HG03520 (cell line): ENCODE results near the gene SH3TC1.

Source experiments
- ATAC-seq: cut with Tn5 transposase; IDR thresholded peaks from one replicate; pipeline ENCODE4 v1.9.1; 2021; ENCODE audit warnings: mild to moderate bottlenecking, moderate library complexity; ENCODE audit not compliant: unreplicated experiment

The SH3TC1 gene

DNA sequence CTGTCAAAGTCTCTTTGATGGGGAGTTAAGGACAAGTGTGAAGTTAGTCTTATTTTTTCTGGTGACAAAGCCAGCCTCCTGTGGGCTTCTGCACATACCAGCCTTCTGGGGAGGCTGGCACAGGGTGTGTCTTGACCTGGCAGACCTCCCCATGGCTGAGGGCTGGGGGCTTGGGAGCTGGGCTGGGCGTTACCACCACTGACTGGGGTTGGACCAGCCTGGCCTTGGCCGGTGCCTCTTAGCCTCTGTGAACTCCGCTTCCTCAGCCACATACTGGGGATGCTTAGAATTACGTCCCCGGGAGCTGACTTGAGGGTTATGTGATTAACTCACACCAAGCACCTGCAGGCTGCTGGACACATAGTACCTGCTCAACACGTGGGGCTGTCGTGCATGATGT is 14.0 kb downstream of the SH3TC1 start:
- no peak for ATAC-seq

DNA sequence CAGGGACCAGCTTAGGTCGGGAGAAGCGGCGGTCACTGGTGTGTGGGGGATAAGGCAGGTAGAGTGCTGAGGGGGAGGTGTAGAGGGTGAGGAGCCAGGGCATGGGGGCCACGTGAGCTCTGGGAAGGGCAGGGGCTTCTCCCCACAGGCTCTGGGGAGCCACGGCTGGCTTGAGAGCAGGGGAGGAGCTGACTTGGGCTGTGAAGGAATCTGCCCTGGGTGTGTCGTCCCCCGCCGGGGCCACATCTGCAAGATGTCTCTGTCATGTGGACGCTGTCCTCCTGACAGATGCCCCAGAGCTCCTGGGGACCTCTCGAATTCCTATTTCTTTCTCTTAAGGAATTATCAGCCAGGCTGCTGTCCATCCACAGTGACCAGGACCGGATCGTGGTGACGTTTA is 15.0 kb downstream of the SH3TC1 start:
- no peak for ATAC-seq

DNA sequence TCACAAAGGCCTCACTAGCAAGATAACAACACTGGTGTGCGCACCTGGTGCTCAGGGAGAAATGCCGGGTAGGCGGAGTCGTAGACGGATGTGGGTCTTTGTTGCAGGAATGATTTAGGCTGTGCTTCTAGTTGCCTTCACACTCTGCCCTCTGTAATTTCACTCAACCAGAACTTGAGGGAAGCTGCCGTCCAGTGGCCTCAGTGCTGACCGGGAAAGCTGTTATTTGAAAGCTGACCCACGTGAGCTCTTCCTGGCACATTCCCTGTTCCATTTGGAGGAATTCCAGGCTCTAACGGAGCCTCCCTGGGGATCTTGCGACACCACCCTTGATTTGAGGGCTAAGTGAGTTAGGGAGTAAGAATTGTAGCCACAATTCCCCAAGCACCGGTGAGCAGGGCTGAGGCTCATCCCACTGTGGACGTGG is 15.9 kb downstream of the SH3TC1 start:
- no peak for ATAC-seq

DNA sequence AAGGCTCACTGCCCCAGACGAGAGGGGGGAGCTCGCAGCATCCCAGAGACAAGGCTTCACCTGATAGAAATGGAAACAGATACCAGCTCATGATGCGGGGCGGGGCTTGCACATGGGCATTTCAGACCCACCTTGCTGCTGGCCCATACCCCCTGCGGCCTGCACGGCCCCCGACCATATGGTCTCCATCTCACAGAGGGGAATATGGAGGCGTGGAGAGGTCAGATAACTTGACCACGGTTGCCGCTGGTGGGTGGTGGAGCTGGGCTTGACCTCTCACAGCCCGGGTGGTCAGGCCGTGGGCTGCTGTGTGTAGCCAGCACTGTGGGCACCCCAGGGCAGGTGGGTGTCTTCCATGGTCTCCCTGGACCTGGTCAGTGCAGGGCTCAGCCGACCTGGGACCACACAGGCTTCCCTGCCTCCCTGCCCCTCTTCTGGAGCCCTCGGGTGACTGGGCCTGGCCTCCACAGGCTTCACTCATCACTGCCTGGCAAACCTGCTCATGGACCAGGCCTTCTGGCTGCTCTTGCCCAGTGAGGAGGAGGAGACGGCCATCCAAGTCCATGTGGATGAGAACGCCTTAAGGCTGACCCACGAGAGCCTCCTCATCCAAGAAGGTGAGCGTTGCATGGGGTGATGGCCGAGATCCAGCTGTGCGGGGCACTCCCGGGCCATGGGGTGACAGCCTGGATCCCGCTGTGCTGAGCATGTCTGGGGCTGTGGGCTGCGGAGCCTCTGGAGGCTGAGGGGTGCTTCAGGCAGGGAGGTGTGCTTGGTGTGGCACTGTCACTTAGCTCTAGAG is 16.8 kb downstream of the SH3TC1 start:
- ATAC-seq = no peak

DNA sequence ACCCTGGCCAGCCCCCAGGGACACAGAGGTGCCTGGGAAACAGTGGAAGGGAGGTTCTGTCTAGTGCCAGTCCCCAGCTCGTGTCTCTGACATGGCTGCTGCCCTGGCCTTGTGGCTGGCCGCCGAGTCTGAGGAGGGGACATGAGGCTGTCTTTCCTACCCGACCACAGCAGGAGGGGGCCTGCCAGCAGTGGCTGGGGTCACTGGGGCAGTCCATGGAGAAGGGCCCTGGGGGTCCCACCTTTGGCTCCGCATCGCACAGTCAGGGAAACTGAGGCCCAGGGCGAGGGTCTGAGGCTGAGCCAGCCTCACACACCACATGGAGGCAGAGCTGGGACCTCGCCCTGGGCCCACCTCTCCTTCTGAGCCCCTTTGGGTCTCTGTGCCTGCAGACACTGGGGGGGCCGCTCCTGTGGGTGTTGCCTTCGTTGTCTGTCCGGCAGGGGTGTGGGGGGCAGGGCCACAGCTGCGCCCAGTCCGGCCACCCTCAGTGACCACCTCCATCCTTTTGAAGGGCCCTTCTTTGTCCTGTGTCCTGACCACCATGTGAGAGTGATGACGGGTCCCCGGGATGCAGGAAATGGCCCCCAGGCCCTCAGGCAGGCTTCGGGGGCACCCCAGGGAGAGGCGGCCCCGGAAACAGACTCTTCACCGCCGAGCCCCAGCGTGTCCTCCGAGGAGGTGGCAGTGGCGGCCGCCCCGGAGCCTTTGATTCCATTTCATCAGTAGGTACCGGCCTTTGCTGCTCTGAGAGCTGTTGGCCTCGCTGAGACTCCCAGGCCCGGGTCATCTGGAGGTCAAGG is 17.6 kb downstream of the SH3TC1 start:
- no peak for ATAC-seq

DNA sequence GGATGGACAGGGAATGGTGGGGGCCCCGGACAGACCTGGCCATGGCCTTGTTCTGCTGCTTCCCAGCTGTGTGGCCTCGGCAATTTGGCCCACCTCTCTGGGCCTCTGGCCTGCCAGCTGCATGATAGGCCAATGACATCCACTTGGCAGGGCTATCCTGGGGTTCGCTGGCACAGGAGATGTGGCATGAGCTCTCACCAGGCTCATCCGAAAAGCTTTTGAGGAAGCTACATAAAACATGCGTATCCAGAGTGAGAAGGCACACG is 18.1 kb downstream of the SH3TC1 start:
- ATAC-seq = no peak

DNA sequence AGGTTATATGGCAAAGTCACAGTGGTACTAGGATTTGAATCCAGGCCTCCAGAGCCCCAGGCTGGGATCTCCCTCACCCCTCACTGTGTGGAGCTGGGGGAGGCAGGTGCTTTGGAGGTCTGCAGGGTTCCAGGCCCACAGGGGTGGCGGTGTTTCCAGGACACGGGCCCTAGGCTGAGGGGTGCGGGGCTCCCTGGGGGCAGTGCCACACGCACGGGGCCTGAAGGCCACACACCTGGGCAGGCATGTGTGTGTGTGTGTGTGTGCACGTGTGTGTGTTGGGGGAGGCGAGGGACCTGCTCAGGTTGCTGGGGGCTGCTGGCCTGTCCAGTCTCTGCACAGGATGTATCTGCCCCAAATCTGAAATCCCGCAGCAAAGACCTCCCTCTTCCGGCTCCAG is 18.8 kb downstream of the SH3TC1 start:
- no peak for ATAC-seq

DNA sequence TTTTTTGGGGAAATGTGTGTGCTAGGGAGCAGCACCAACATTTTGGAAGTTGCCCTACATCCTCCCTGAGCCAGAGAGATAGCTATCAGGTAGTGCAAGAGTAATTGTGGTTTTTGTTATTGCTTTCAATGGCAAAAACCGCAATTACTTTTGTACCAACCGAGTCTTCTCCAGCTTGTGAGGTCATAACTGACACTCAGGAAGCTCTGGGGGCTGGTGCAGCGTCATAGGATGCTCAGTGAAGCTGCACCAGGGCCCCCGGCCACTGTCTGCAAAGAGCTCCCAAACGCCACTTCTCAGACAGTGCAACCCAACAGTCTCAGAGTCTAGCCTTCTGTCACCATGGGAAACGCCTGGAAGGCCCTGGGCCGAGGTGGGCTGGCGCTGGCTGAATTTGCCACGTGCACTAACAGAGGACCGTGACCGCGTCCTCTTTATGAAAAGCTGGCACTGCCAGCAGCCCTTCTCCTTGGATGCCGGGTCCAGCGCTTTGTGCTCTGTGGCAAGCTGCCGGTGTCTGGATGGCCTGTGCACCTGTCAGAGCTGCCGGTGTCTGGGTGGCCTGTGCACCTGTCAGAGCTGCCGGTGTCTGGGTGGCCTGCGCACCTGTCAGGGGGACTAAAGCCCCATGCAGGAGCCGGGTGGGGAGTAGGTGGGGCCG is 19.4 kb downstream of the SH3TC1 start:
- ATAC-seq = no peak

DNA sequence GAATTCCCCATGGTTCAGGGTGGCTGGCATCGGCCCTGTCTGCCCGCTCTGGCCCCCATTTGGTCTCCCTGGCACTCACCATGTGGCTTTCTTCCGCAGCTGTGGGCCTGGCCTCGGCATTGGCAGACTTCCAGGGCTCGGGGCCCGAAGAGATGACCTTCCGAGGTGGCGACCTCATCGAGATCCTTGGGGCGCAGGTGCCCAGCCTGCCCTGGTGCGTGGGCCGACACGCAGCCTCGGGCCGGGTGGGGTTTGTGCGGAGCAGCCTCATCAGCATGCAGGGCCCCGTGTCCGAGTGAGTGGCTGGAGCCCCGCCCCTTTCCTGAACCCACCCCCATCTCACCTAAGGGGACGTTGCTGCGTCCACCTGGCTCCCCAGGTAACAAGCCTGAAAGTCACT is 20.1 kb downstream of the SH3TC1 start:
- ATAC-seq = no peak

DNA sequence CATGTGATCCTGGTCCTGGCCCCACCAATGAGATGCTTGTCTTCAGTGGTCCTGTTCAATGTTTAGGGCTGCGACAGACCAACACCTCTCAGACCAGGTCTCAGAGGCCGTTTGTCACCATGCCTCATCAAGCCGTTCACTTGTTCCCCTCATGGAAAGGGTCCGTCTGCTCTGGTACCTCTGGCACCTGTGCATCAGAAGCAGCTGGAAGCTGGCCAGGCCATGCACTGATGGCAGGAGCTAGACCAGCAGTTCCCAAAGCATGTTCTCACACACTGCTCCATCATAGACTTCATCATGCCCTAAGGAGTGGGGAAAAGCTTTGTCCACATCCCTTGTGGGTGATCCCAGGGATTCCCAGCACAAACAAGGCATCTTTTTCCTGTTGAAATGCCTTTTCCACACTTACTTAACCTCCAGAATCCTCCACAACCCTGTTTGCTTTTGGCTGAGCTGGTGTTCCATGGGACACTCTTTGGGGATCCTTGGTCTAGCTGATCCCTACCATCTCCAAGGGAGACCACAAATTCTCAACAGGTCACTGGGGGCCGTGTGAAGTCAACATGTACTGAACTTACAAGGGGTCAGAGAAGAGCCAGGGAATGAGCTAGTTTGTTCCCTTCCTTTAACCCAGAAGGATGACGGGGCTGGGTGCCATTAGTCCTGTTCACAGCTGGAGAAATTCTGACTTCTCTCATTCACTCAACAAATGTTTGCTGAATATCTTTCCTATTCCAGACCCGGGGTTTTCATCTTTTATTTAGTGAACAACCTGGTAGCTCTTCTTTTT is 21.8 kb downstream of the SH3TC1 start:
- no peak for ATAC-seq

DNA sequence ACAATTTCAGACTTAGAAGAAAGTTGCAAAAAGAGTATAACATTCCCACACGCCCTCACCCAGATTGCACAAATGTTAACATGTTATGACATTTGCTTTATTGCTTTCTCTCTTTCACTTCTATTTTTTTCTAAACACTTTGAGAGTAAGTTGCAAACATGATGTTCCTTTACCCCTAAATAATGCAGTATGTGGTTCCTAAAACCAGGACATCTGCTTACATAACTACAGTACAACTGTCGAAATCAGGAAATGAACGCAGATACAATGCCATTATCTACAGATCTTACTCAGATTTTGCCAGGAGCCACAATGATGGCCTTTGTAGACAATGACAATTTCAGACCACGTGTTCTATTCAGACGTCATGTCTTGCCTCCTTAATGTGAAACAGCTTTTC is 22.4 kb downstream of the SH3TC1 start:
- no peak for ATAC-seq

DNA sequence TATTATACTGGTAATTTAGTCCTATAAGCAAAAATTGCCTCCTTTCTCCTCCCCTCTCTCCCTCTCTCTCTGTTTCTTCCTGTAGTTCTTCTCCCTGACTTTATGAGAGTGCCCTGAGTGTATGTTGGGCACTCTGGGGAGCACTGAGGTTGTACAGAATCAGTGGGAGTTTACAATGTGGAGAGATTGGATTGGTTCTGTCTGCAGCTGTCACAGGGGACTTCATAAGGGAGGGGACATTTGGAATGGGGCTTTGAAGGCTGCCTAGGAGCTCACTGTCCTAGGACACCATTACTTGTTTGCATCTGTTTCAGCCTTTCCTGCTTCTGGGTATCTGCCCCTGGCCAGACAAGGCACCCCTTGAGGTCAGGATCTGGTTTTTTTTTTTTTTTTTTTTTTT is 22.9 kb downstream of the SH3TC1 start:
- no peak for ATAC-seq

DNA sequence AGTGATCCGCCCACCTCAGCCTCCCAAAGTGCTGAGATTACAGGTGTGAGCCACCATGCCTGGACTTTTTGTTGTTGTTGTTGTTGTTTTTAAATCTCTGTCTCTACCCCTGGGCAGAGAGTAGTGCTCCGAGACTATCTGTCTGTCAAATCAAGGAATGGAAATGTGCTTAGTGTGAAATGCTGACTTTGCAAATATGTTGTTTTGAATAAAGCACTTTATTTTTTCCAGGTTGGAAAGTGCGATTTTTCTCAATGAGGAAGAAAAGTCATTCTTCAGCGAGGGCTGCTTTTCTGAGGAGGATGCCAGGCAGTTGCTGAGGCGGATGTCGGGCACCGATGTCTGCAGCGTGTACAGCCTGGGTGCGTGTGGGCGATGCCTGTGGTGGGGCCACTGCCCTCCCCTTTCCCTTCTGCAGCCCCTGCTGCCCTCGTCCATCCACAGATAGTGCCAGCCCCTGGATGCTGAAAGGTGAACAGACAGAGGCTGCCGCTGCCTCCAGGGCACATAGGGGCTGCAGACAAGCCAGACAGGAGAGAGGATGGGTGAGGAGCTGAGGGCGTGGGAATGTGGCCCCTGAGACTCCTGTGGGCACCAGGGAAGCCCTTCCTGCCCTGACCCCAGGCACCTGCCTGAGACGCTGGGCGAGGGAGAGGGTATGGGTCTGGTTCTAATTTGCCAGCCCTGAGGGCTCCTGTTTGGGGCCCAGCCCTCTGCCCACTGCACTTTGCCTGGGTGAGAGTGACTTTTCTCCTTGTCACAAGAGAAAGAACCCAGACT is 23.7 kb downstream of the SH3TC1 start:
- no peak for ATAC-seq

DNA sequence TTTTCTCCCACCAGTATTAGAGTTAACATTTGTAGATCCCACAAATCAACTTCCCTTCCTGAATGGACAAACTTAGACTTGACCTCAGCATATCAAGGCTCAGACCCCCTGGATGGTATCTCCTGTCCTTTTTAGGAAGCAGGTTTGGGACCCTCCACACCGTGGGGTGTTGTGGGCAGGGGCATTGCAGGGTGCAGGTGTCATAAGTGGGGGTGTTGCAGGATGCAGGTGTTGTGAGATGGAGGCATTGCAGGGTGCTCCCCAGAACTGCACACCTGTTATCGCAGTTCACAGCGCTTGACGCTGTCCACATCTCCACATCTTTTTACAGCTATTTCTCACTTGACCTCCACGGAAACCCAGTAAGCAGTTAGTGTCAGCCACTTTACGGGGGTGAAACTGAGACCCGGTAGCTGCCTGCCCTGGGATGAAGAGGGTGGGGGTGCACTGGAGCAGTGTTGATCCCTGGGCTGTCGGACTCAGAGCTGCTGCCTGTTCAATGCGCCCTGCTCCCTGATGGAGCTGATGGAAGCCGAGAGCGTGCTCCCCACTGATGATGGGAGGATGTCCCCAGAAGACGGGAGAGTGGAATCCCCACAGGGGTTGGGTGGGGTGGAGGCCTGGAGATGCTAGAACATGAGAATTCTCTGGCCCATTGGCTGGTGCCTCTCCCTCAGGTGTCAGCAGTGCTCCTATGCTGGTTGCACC is 25.3 kb downstream of the SH3TC1 start:
- no peak for ATAC-seq

DNA sequence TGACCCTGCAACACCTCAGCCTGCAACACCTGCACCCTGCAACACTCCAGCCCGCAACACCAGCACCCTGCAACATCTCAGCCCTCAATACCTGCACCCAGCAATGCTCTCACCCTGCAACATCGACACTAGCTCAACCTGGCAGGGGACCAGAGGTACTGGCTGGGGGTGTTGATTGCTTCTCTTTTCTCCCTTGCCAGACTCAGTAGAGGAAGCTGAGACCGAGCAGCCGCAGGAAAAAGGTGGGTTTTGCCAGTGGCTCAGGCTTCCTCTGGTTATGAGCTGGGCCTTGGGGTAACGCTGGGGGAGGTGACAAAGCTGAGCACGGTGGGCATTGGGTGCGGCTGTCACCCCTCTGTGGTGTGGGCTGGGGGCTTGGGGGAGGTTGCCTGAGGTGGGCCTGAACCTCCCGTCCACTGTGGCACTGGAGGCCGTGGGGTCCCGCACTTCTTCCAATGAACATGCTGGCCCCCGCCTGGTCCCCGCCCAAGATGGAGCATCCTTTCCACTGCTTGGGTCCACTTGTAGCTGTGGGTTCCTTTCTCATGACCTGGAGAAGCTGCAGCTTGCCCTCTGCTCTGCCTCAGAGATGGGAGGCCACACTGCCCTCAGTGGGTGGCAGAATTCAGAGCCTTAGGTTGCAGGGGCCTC is 26.0 kb downstream of the SH3TC1 start:
- ATAC-seq = no peak

DNA sequence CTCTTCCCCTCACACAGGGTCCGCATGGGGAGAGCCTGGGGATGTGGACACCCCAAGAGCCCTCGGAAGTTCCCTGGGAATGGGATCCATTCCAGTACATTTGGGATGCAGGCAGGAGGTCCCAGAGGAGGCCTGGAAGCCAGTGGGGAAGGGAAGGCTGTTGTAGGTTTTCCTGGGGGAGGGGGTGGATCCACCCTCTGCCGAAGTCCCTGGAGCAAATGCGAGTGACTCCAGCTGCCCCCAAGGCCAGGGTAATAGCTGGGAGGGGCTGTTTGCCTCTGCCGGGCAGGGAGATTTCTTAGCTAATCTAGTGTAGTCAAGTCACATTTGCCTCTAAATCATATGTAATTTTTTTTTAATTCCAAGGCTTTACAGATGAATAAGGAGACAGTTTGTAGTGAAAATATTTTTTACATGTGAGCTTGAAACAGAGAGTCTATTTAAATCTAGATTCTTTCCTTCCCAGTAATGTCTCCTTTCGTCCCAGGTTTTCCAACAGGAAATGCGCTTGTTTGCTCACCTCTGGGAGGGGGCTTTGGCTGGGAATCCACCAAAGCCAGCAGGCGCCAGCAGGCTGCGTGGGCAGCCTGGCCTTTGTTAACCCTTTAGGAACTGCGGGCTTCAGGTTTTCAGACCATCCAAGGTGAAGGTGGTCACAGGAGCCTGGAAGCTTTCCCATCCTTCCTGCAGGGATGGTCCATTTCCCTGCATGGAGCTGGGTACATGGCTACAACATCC is 26.8 kb downstream of the SH3TC1 start:
- ATAC-seq = no peak

DNA sequence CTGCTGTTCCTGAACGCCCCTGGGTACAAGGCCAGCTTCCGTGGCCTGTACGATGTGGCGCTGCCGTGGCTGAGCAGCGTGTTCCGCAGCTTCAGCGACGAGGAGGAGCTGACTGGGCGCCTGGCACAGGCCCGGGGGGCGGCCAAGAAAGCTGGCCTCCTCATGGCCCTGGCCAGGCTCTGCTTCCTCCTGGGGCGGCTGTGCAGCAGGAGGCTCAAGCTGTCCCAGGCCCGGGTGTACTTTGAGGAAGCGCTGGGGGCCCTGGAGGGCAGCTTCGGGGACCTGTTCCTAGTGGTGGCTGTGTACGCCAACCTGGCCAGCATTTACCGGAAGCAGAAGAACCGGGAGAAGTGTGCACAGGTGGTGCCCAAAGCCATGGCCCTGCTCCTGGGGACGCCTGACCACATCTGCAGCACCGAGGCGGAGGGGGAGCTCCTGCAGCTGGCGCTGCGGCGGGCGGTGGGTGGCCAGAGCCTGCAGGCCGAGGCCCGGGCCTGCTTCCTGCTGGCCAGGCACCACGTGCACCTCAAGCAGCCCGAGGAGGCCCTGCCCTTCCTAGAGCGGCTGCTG is 28.2 kb downstream of the SH3TC1 start:
- no peak for ATAC-seq

DNA sequence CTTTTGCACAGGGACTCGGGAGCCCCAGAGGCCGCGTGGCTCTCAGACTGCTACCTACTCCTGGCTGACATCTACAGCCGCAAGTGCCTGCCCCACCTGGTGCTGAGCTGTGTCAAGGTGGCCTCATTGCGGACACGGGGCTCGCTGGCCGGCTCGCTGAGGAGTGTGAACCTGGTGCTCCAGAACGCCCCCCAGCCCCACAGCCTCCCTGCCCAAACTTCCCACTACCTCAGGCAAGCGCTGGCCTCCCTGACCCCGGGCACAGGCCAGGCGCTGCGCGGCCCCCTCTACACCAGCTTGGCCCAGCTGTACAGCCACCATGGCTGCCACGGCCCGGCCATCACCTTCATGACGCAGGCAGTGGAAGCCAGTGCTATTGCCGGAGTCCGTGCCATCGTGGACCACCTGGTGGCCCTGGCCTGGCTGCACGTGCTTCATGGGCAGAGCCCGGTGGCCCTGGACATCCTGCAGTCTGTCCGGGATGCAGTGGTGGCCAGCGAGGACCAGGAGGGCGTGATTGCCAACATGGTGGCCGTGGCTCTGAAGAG is 28.8 kb downstream of the SH3TC1 start:
- ATAC-seq = no peak
